Tibial nerve (tissue), 3 donors: ENCODE results near the gene HLA-DQB1.
"Not testable (repeated sequence)": the region's sequence is repeated elsewhere in the genome, so short reads cannot be mapped to it uniquely, and the experiment has no call there.

Experiments used
- CTCF ChIP-seq, 5 experiments: fragments of 200-600 bp in 3 of 5; fragments of 450-650 bp in 2 of 5; sonication (generic) in 3 of 5; IDR thresholded peaks; one replicate each; pipeline ENCODE4 v1.5.1; 2016 to 2019; ENCODE audit warnings: antibody characterized with exemption in 5 of 5, mild to moderate bottlenecking in 3 of 5, moderate library complexity in 2 of 5
- POLR2A ChIP-seq, 2 donors: fragments of 450-650 bp; IDR thresholded peaks; one replicate each; pipeline ENCODE4 v1.6.1; 2017; ENCODE audit warnings: antibody characterized with exemption in 2 of 2, mild to moderate bottlenecking in 2 of 2, moderate library complexity in 2 of 2

GRCh38 chr6:32629793-32630192 is 36.7 kb downstream of the HLA-DQB1 start:
- TF ChIP-seq CTCF, POLR2A (IDR thresholded peaks at IDR 0.05): not testable (repeated sequence)
